Breast epithelium (tissue), 4 donors: ENCODE results near the gene STXBP6. TPM values are rescaled to one million over a fixed set of nuclear protein-coding genes. Genes with fewer than 3 reads are reported as not detected.
A peak's percentile ranks its signal among the peaks of the same experiment; 100 is the strongest.

ENCODE experiments used
- DNase-seq, 2 donors: peaks; one replicate each; pipeline ENCODE4 v3.0.0-alpha.2; 2019; ENCODE audit warnings: low spot score in 2 of 2
- H3K27ac ChIP-seq, 2 donors: fragments of 200-600 bp; sonication (generic) in 1 of 2; one replicate each; pipeline ENCODE4 v1.5.1; 2016 to 2019; ENCODE audit warnings: mild to moderate bottlenecking in 1 of 2
- H3K27me3 ChIP-seq, 2 donors: fragments of 200-600 bp; sonication (generic) in 1 of 2; one replicate each; pipeline versions ENCODE4 v1.5.1 to v1.6.0; 2017 to 2019; ENCODE audit warnings: control low read depth in 1 of 2, mild to moderate bottlenecking in 1 of 2
- H3K36me3 ChIP-seq: fragments of 200-600 bp; one replicate; pipeline ENCODE4 v1.5.1; 2019
- H3K4me1 ChIP-seq, 2 donors: fragments of 200-600 bp; sonication (generic); one replicate each; pipeline ENCODE4 v1.5.1; 2016 to 2019; ENCODE audit warnings: control low read depth in 1 of 2
- H3K4me3 ChIP-seq, 3 donors: fragments of 200-600 bp; sonication (generic); 1 replicate in 2 of 3; 2 replicates in 1 of 3; pipeline ENCODE4 v1.5.1; 2016 to 2019; ENCODE audit warnings: mild to moderate bottlenecking in 3 of 3, moderate library complexity in 2 of 3
- H3K9me3 ChIP-seq, 2 donors: fragments of 200-600 bp; sonication (generic) in 1 of 2; one replicate each; pipeline ENCODE4 v1.5.1; 2016 to 2019; ENCODE audit warnings: control low read depth in 1 of 2
- POLR2A ChIP-seq: fragments of 450-650 bp; IDR thresholded peaks from one replicate; pipeline ENCODE4 v1.6.1; 2016; ENCODE audit warnings: antibody characterized with exemption, mild to moderate bottlenecking, moderate library complexity
- POLR2AphosphoS5 ChIP-seq, 3 donors: sonication (generic); formaldehyde crosslinking; IDR thresholded peaks; one replicate each; pipeline ENCODE4 v1.6.1; 2017; ENCODE audit warnings: antibody characterized with exemption in 3 of 3
- intact Hi-C: fragments of 100-400 bp; cut with DNase I; formaldehyde crosslinking; loops from one replicate; pipeline ENCODE4 v1.15.1; 2023; ENCODE audit warnings: low total_unique reads
- total RNA-seq, 3 donors: library from RNA; depleted of rRNA; stranded (reverse); fragments of >200 nt; gene quantifications; one replicate each; pipeline ENCODE4 v1.1.0, GENCODE V29; 2016
- TF ChIP-seq, protein P1 (sequence below), 3 donors: fragments of 450-650 bp; IDR thresholded peaks; one replicate each; pipeline ENCODE4 v1.5.1; 2016 to 2017; ENCODE audit warnings: antibody characterized with exemption in 3 of 3, mild to moderate bottlenecking in 3 of 3, moderate library complexity in 3 of 3

Gene STXBP6
- 1 to 10 TPM; 2.6 to 8.3 (median 5.3) TPM for total RNA-seq

DNA sequence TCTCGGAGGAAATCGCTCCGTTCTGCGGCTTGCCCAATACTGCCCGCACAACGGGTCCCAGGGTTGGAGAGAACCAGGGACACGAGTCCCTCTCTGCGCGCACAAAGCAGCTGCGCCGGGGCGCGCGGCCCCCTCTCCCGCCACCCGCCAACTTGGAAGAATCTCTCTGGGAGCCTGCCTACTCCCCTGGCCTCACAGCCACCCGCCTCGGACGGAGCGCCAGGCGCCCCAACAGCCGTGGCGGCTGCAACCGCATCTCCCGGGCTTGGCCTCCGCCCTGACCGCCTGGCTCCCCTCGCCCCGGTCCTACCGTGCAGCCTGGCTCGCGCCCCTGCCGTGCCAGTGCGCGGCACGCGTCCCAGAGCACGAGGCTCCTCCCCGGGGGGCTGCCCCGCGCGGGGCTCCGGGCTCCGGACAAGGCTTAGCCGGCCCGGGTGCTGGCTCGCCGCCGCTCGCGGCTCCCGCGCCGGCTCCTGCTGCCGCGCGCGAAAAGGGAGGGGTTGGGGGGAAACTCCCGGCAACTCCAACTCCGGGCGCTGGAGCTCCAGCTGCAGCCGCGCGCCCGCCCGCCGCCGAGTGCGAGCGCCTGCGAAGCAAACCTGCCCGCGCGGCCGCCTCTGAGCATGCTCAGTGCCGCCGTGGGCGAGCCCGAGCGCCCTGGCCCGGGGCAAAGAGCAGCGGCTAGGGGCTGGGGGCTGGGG lies at the start of gene STXBP6:
TSS of gene STXBP6 (minus strand) at position 580 of the 701 bp plus-strand sequence. CDS start 75,329 bp downstream, outside the sequence.
- Histone ChIP-seq H3K4me3 (peak within 1 kb of the TSS; percentile 63 to 84 (median 64)), H3K27me3 (peaks cover 4 to 27% of the 10 kb centered on the region in 2 donors), H3K4me1 (peaks cover 0 to 8% of the 10 kb centered on the region in 2 donors), H3K36me3 (no peaks in the 10 kb centered on the region), H3K9me3 (no peaks in the 10 kb centered on the region), H3K27ac (peak within 1 kb of the TSS in 1 of 2 donors; percentile 30)
- DNase-seq, result no peak
- intact Hi-C loops, result loop anchor here (10.0 kb wide), 1 partner anchor 245 kb away; no protein-coding TSS in a partner anchor
- TF ChIP-seq, protein P1, sequence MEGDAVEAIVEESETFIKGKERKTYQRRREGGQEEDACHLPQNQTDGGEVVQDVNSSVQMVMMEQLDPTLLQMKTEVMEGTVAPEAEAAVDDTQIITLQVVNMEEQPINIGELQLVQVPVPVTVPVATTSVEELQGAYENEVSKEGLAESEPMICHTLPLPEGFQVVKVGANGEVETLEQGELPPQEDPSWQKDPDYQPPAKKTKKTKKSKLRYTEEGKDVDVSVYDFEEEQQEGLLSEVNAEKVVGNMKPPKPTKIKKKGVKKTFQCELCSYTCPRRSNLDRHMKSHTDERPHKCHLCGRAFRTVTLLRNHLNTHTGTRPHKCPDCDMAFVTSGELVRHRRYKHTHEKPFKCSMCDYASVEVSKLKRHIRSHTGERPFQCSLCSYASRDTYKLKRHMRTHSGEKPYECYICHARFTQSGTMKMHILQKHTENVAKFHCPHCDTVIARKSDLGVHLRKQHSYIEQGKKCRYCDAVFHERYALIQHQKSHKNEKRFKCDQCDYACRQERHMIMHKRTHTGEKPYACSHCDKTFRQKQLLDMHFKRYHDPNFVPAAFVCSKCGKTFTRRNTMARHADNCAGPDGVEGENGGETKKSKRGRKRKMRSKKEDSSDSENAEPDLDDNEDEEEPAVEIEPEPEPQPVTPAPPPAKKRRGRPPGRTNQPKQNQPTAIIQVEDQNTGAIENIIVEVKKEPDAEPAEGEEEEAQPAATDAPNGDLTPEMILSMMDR (IDR thresholded peaks at IDR 0.05), result no peak
- no peak for TF ChIP-seq POLR2A
- TF ChIP-seq POLR2AphosphoS5 (IDR thresholded peaks at IDR 0.05), result no peak

DNA sequence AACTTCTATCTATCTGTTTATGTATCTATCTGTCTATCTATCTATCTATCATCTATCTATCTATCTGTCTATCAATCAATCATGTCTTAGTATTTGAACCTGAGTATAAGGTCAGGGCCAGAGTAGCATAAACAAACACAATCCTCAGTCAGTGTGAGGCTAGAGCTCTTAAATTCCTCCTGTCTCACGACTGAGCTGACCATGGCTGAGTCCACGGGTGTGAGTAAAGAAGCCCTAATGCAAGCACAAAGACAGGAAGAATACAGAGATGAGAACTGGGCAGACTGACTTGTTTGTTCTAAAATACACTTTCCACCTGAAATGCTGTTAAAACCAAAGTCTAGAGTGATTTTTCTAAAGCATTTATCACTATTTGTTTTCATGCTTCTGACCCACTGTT lies 47.2 kb upstream of the STXBP6 start:
- intact Hi-C loops, result no loop called here
- Histone ChIP-seq H3K27ac (no peak overlapping the region), H3K27me3 (no peaks in the 10 kb centered on the region), H3K4me1 (no peaks in the 10 kb centered on the region), H3K4me3 (no peak overlapping the region), H3K36me3 (no peaks in the 10 kb centered on the region), H3K9me3 (no peaks in the 10 kb centered on the region)
- DNase-seq, result no peak
- TF ChIP-seq, protein P1 (IDR thresholded peaks at IDR 0.05), result no peak
- no peak for TF ChIP-seq POLR2A
- no peak for TF ChIP-seq POLR2AphosphoS5 (IDR thresholded peaks at IDR 0.05)

DNA sequence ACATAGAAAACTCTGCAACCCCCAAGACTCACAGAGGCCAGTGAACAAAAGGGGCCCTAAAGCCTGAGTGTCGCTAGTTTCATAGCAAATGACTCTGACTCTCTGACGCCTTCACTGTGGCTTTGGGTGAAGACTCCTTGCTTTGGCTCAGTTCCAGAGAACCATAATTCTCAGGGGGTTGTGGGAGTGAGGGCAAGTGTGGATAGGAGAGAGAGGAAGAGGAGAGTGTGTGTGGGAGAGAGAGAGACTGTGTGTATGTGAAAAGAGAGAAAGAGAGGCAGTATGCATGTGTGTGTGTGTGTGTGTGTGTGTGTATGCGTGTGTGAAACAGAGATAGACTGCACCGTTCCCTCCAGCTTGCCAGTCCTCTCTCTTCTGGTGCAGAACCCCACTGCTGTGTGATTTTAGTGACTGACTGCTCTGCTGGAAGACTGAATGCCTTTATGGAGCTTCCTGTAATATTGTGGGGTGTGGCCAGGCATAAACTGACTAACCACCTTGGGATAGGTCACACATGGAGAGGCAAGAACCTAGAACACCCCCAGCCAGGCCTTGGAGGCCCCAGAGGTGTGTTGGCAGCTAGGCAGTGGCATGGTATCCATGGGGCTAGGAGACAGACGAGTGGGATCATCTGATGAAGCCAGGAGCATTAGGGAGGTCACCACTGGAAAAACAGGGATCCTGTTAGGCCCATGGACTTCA lies 45.9 kb upstream of the STXBP6 start:
- no peak for TF ChIP-seq POLR2AphosphoS5 (IDR thresholded peaks at IDR 0.05)
- no peak for TF ChIP-seq POLR2A
- TF ChIP-seq, protein P1 (IDR thresholded peaks at IDR 0.05), result no peak
- intact Hi-C loops, result no loop called here
- no peak for DNase-seq
- H3K27ac ChIP-seq, result no peak overlapping the region
- no peaks in the 10 kb centered on the region for H3K36me3 ChIP-seq
- no peaks in the 10 kb centered on the region for H3K9me3 ChIP-seq
- no peaks in the 10 kb centered on the region for H3K27me3 ChIP-seq
- H3K4me1 ChIP-seq, result no peaks in the 10 kb centered on the region
- H3K4me3 ChIP-seq, result no peak overlapping the region

DNA sequence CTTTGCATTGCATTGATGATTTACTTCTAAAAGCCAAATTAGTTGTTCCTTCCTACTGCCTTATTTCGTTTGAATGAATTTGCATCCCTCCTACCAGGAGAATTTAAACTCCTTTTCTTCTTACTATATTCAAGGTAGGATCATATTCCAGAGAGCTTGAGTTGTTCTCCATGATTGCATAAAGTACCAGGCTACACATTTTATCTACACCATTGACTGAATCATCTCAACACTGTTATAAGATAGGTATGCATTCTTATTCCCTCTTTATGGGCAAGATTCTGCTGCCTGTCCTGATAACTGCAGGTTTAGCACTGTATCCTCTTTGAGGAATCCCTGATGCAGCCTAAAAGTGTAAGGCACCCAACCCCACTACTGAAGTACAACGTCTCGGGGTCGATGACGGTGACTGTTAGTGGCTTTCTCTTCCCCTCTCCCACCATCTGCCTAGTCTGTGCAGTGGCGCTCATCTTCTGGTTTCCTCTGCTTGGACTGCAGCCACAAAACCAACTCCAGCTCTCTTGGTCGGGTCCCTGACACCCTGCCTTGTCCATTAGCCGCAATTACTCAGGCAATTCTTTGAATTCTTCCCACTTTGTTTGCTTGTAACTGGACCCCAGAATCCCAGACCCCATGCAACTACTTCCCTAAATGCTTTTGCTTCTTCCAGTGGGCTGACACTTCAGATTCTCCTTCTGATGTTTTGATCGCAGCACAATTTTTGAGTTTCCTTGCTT lies 44.4 kb upstream of the STXBP6 start:
- DNase-seq, result no peak
- H3K4me1 ChIP-seq, result no peaks in the 10 kb centered on the region
- intact Hi-C loops, result no loop called here
- no peak overlapping the region for H3K4me3 ChIP-seq
- H3K27me3 ChIP-seq, result no peaks in the 10 kb centered on the region
- H3K9me3 ChIP-seq, result no peaks in the 10 kb centered on the region
- H3K27ac ChIP-seq, result no peak overlapping the region
- H3K36me3 ChIP-seq, result no peaks in the 10 kb centered on the region
- TF ChIP-seq, protein P1 (IDR thresholded peaks at IDR 0.05), result no peak
- TF ChIP-seq POLR2AphosphoS5 (IDR thresholded peaks at IDR 0.05) (no peak), POLR2A (no peak)
